Measurements from ENCODE around the gene PLK3.

DNA sequence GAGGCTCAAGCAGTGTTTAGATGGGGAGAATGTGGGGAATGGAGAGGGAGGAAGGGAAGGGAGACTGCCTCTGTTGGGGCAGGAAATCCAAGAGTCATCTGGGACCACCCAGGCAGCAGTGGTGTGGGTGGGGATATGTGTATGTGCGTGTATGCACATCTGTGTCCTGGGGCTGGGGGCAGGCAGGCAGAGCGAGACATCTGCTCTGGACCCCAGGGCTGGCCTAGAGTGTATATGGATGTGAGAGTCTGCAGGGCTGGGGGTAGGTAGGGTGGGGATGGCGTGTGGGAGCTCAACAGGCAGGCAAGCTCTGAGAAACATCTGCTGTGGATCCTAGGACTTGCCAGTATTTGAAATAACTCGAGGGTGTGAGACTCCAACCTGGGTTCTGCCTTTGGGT is 39.4 kb downstream of the PLK3 start:
- TF ChIP-seq POLR2A (IDR thresholded peaks at IDR 0.05; ENCODE audit: low read depth, low read length), result no peak
- TF ChIP-seq RAD21 (IDR thresholded peaks at IDR 0.05; ENCODE audit: low read length), result no peak
- TF ChIP-seq NFE2L2 (IDR thresholded peaks at IDR 0.05; ENCODE audit: low read depth, low read length), result no peak
- TF ChIP-seq, protein P1, sequence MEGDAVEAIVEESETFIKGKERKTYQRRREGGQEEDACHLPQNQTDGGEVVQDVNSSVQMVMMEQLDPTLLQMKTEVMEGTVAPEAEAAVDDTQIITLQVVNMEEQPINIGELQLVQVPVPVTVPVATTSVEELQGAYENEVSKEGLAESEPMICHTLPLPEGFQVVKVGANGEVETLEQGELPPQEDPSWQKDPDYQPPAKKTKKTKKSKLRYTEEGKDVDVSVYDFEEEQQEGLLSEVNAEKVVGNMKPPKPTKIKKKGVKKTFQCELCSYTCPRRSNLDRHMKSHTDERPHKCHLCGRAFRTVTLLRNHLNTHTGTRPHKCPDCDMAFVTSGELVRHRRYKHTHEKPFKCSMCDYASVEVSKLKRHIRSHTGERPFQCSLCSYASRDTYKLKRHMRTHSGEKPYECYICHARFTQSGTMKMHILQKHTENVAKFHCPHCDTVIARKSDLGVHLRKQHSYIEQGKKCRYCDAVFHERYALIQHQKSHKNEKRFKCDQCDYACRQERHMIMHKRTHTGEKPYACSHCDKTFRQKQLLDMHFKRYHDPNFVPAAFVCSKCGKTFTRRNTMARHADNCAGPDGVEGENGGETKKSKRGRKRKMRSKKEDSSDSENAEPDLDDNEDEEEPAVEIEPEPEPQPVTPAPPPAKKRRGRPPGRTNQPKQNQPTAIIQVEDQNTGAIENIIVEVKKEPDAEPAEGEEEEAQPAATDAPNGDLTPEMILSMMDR (conservative IDR thresholded peaks at IDR 0.05; ENCODE audit: low read depth, low read length), result no peak
- TF ChIP-seq BHLHE40 (IDR thresholded peaks at IDR 0.05; ENCODE audit: low read depth, low read length), result no peak
- TF ChIP-seq, protein P2, sequence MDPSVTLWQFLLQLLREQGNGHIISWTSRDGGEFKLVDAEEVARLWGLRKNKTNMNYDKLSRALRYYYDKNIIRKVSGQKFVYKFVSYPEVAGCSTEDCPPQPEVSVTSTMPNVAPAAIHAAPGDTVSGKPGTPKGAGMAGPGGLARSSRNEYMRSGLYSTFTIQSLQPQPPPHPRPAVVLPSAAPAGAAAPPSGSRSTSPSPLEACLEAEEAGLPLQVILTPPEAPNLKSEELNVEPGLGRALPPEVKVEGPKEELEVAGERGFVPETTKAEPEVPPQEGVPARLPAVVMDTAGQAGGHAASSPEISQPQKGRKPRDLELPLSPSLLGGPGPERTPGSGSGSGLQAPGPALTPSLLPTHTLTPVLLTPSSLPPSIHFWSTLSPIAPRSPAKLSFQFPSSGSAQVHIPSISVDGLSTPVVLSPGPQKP (IDR thresholded peaks at IDR 0.05; ENCODE audit: borderline replicate concordance, low read depth, low read length), result no peak
- no peak for TF ChIP-seq SMC3 (IDR thresholded peaks at IDR 0.05; ENCODE audit: low read depth, low read length)
- TF ChIP-seq, protein P3, sequence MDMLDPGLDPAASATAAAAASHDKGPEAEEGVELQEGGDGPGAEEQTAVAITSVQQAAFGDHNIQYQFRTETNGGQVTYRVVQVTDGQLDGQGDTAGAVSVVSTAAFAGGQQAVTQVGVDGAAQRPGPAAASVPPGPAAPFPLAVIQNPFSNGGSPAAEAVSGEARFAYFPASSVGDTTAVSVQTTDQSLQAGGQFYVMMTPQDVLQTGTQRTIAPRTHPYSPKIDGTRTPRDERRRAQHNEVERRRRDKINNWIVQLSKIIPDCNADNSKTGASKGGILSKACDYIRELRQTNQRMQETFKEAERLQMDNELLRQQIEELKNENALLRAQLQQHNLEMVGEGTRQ (IDR thresholded peaks at IDR 0.05; ENCODE audit: low read depth, low read length), result no peak
- no peak for TF ChIP-seq MAZ (IDR thresholded peaks at IDR 0.05; ENCODE audit: borderline replicate concordance, low read depth, low read length)
- no peak for TF ChIP-seq RCOR1 (IDR thresholded peaks at IDR 0.05; ENCODE audit: insufficient replicate concordance, low read length)
- no peak for TF ChIP-seq CEBPB (IDR thresholded peaks at IDR 0.05; ENCODE audit: low read depth, low read length)
- TF ChIP-seq FOS (IDR thresholded peaks at IDR 0.05; ENCODE audit: low read depth, low read length), result no peak
- no peak for TF ChIP-seq MXI1 (IDR thresholded peaks at IDR 0.05; ENCODE audit: borderline replicate concordance, low read depth, low read length)
- no peak for TF ChIP-seq MAFK (IDR thresholded peaks at IDR 0.05; ENCODE audit: low read depth, low read length)
